HFF-Myc (cell line): Measurements from ENCODE around the gene HDAC4.

ENCODE experiments used
- DNase-seq: peaks from one replicate; pipeline ENCODE4 v3.0.0-alpha.2; 2011; ENCODE audit warnings: low read depth; ENCODE audit errors: extremely low read depth
- H3K4me3 ChIP-seq: replicated peaks from 2 replicates; pipeline ENCODE4 v1.5.1; 2011; ENCODE audit warnings: low read depth, mild to moderate bottlenecking, control low read depth, low read length
- CTCF ChIP-seq: IDR thresholded peaks from 2 replicates; pipeline ENCODE4 v1.5.1; 2012; ENCODE audit warnings: mild to moderate bottlenecking, low read depth, low read length, control low read depth; ENCODE audit errors: missing control alignments

Gene HDAC4

DNA sequence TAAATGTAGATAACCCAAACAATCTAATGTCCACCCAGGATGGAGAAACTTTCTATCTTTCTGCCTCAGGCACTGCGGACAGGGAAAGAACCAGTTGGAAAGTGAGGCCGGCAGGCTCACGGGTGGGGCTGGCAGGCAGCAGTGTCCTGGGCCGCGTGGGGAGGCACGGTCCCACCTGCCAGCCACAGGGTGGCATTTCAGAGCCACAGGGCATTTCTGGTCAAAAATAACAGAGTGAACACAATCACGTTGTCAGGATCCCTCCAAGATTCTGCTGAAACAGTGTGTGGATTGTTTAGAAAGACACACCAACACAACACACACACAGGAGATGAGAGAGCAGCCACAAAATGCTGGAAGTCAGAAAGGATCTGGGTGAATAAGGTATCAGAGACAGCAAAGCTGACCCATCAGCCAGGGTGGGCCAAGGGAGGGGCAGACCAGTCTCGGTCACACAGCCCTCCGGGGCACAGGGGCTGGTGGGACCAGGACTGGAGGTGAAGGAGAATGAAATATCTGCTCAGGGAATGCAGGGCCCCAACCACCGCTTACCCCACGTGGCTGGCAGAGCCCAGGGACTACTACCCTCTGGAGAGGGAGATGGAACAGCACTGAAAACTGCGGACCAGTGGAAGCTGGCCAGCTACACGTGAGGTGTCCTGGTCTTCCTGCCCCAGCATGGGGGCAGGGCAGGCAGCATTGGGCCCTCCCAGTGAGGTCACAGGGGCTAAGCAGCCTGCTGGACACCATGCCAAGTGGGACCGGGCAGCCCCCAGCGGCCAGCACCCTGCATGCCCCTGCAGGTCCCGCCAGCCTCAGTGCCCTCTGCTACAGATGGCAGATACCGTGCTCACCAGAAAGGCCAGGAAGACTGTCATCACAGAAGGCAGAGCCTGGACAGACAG is 173.9 kb downstream of the HDAC4 start:
- DNase-seq = no peak
- no peak for TF ChIP-seq CTCF
- H3K4me3 ChIP-seq = no peak overlapping the region

DNA sequence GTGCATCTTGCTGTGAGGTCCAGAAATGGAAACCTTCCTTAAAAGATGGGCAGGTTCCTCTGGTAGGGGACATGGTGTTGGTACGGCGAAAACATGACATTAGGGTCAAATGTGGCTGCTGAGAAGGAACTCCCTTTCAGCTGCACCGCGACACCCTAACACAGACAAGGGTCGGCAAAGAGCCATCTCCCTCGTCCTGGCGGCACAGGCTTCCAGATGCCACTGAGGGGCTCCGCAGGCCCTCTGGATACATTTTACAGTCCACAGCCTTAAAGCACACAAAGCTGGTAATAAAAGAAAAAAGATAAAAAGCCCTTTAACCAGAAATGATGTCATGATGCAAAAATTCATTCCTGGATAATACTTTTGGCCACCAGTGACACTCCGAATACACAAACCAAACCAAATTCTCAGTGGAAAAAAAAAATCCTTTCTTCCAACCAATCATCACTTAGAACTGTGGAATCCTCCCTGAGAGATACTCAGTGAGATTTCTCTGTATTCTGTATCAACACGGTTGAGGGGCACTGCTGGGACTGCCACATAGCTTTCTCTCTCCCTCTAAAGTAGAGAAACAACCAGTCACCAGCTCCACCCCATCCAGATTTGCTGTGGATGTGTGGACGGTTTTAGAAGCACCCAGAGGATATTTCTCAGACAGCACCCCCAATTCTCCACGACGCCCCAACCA is 174.8 kb downstream of the HDAC4 start:
- no peak overlapping the region for H3K4me3 ChIP-seq
- no peak for TF ChIP-seq CTCF
- peak; percentile 42 for DNase-seq

DNA sequence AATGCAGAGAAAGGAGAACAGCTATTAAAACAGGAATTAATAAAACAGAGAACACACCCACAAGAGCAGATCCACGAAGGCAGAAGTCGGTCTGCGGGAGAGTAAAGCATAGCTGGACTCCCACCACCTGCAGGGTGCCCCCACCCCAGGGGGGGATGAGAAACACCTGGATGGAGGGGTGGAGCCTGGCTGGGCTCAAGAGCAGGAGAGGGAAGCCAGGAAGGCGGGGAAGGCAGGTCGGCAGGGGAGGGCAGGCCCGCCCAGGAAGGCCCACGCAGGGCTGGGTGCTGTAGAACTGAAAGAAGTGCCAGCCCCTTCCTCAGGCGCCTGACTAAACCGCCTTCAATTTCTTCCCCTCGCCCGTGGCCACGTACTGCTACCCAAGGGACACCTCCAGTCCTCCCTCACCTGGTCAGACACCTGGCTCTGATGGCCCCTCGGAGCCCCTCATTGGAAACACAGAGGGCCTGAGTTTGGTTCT is 175.4 kb downstream of the HDAC4 start:
- TF ChIP-seq CTCF = no peak
- DNase-seq = no peak
- H3K4me3 ChIP-seq = no peak overlapping the region

DNA sequence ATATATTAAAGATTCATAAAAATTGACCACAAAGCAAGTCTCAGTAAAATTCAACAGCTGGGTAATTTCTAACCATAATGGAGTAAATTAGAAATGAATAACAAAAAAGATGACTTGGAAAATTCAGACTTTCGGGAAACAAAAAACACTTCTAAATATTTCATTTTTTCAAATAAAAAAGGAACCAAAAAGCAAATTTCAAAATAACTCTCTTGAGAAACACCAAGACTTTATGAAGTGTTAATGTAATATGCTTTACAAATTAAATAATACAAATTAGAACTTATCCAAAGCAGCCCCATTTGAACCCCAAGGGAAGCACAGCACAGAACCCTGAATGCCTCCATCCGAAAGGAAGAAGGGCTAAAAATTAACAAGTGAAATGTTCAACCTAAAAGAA is 175.9 kb downstream of the HDAC4 start:
- no peak overlapping the region for H3K4me3 ChIP-seq
- no peak for DNase-seq
- no peak for TF ChIP-seq CTCF

- TF ChIP-seq CTCF = no peak
- DNase-seq = no peak
- H3K4me3 ChIP-seq = no peak overlapping the region
Observed at GRCh38 chr2:239224199-239224570, 176.6 kb downstream of the HDAC4 start.

DNA sequence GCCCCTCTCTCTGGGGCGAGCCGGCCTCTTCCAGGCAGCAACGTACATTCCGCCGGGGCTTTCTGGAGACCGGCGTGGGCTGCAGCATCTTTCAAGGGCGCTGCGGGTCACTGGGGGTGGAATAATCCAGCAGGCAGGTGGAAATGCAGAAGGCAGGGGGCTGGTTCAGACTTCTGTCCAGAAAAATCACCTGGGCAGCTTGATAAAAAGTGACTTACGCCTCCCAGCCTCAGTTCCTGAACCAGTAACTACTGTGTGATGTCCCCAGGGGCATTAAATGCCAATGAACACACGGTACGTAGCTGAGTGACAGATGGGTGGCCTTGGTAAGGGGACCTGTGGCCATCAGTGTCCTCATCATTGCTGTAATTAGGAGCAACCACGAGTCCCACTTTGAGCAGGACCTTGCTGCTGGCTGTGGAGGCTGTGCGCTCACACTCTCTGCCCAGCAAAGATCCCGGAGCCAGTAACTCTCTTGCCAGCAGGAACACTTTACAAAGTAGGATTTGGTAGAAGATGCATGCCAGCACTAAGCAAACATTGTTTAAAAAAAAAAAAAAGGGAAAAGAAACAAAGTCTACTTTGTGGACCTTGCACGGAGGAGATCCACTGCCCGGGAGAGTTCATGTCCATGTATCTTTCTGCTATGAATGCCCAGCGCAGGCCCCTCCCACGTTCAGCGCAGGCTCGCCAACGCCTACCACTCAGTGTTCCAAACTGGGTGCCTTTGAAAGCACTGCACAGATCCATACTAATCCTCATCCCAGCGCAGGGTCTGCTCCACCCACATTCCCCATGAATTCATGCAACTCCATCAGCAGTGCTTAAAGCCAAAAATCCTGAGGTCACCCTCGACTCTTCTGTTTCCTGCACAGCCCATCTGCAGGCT is 177.3 kb downstream of the HDAC4 start:
- no peak overlapping the region for H3K4me3 ChIP-seq
- DNase-seq = no peak

More for the DNA sequence above, 177.3 kb downstream of the HDAC4 start:
- TF ChIP-seq CTCF = no peak
